DMS53 (cell line): ENCODE data around the gene HES1.
A peak's percentile ranks its signal among the peaks of the same experiment; 100 is the strongest.
"Not testable (repeated sequence)": the region's sequence is repeated elsewhere in the genome, so short reads cannot be mapped to it uniquely, and the experiment has no call there.

Experiments
- DNase-seq: peaks from one replicate; lab custom pipeline; 2025; lab: John Stamatoyannopoulos, UW

The HES1 gene

GRCh38 chr3:194135806-194136518 lies at the start of gene HES1:
TSS of gene HES1 (plus strand) at chr3:194136148. CDS start at chr3:194136381, 233 bp downstream.
- DNase-seq, result peak; percentile 96

- DNase-seq, result no peak
These were observed 49.4 kb upstream of the HES1 start for GRCh38 chr3:194086388-194087075.

GRCh38 chr3:194087280-194087679 lies 48.7 kb upstream of the HES1 start:
- DNase-seq, result no peak

- no peak for DNase-seq
These were observed 47.7 kb upstream of the HES1 start for GRCh38 chr3:194087995-194088855.

- peak; percentile 78 for DNase-seq
These were observed 46.4 kb upstream of the HES1 start for GRCh38 chr3:194089357-194090177.

GRCh38 chr3:194090178-194090555 lies 45.8 kb upstream of the HES1 start:
- DNase-seq, result not testable (repeated sequence)

- no peak for DNase-seq
These were observed 45.2 kb upstream of the HES1 start for GRCh38 chr3:194090716-194091115.

- no peak for DNase-seq
These were observed 44.8 kb upstream of the HES1 start for GRCh38 chr3:194091141-194091540.

GRCh38 chr3:194091897-194092296 lies 44.1 kb upstream of the HES1 start:
- DNase-seq, result not testable (repeated sequence)

GRCh38 chr3:194092881-194093301 lies 43.1 kb upstream of the HES1 start:
- DNase-seq, result no peak

GRCh38 chr3:194093842-194094241 lies 42.1 kb upstream of the HES1 start:
- DNase-seq, result no peak

- peak; percentile 77 for DNase-seq
These were observed 40.5 kb upstream of the HES1 start for GRCh38 chr3:194095464-194095863.

GRCh38 chr3:194095902-194096301 lies 40.0 kb upstream of the HES1 start:
- no peak for DNase-seq

- DNase-seq, result no peak
These were observed 38.6 kb upstream of the HES1 start for GRCh38 chr3:194097141-194097882.

- peak; percentile 61 for DNase-seq
These were observed 37.7 kb upstream of the HES1 start for GRCh38 chr3:194098081-194098842.

GRCh38 chr3:194098843-194099183 lies 37.1 kb upstream of the HES1 start:
- no peak for DNase-seq

- DNase-seq, result no peak
These were observed 36.7 kb upstream of the HES1 start for GRCh38 chr3:194099215-194099614.

- no peak for DNase-seq
These were observed 35.0 kb upstream of the HES1 start for GRCh38 chr3:194100856-194101390.

- DNase-seq, result peak; percentile 74
These were observed 34.1 kb upstream of the HES1 start for GRCh38 chr3:194101592-194102432.
